CD4-positive, alpha-beta T cell treated with Interleukin-1 beta for 1 hour (primary cell): ENCODE data around the gene USP6NL.

Experiments
- DNase-seq, 2 donors: peaks; one replicate each; pipeline ENCODE4 v3.0.0-alpha.2; 2020 to 2022

Gene USP6NL

GRCh38 chr10:11407939-11408338, 203.5 kb downstream of the USP6NL start:
- DNase-seq = peak; percentile 8 to 34

GRCh38 chr10:11406746-11407145, 204.7 kb downstream of the USP6NL start:
- DNase-seq = no peak

GRCh38 chr10:11404901-11405300, 206.5 kb downstream of the USP6NL start:
- no peak for DNase-seq
